HG03460 (cell line): ENCODE data around the gene TBC1D4.

Experiments used
- ATAC-seq: cut with Tn5 transposase; IDR thresholded peaks from one replicate; pipeline ENCODE4 v1.9.1; 2021; ENCODE audit not compliant: unreplicated experiment

The TBC1D4 gene, protein sequence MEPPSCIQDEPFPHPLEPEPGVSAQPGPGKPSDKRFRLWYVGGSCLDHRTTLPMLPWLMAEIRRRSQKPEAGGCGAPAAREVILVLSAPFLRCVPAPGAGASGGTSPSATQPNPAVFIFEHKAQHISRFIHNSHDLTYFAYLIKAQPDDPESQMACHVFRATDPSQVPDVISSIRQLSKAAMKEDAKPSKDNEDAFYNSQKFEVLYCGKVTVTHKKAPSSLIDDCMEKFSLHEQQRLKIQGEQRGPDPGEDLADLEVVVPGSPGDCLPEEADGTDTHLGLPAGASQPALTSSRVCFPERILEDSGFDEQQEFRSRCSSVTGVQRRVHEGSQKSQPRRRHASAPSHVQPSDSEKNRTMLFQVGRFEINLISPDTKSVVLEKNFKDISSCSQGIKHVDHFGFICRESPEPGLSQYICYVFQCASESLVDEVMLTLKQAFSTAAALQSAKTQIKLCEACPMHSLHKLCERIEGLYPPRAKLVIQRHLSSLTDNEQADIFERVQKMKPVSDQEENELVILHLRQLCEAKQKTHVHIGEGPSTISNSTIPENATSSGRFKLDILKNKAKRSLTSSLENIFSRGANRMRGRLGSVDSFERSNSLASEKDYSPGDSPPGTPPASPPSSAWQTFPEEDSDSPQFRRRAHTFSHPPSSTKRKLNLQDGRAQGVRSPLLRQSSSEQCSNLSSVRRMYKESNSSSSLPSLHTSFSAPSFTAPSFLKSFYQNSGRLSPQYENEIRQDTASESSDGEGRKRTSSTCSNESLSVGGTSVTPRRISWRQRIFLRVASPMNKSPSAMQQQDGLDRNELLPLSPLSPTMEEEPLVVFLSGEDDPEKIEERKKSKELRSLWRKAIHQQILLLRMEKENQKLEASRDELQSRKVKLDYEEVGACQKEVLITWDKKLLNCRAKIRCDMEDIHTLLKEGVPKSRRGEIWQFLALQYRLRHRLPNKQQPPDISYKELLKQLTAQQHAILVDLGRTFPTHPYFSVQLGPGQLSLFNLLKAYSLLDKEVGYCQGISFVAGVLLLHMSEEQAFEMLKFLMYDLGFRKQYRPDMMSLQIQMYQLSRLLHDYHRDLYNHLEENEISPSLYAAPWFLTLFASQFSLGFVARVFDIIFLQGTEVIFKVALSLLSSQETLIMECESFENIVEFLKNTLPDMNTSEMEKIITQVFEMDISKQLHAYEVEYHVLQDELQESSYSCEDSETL (N-terminal part only)

GRCh38 chr13:75482070-75482819, at the start of gene TBC1D4:
TBC1D4 (minus strand) TSS chr13:75482169; CDS start chr13:75481767, 402 bp downstream.
- peak; percentile 68 for ATAC-seq

- ATAC-seq, result no peak
These were observed 48.6 kb upstream of the TBC1D4 start for GRCh38 chr13:75530549-75530961.

GRCh38 chr13:75521956-75522355, 40.0 kb upstream of the TBC1D4 start:
- ATAC-seq, result no peak

DNA sequence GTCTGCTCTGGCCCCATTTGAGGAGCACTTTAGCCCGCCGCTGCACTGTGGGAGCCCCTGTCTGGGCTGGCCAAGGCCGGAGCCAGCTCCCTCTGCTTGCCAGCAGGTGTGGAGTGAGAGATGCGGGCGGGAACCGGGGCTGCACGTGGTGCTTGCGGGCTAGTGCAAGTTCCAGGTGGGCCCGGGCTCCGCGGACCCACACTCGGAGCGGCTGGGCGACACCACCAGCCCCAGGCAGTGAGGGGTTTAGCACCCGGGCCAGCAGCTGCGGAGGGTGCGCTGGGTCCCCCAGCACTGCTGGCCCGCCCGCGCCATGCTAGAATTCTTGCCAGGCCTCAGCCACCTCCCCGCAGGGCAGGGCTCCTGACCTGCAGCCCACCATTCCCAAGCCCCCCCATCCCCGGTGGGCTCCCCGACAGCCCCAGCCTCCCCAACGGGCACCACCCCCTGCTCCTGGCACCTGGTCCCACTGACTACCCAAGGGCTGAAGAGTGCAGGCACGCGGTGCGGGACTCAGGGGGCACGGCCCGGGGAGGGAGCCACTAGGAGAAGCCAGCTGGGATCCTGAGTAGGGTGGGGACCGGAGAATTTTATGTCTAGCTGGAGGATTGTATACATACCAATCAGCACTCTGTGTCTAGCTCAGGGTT, 36.6 kb upstream of the TBC1D4 start:
- ATAC-seq, result no peak

GRCh38 chr13:75514080-75514995, 32.4 kb upstream of the TBC1D4 start:
- no peak for ATAC-seq

DNA sequence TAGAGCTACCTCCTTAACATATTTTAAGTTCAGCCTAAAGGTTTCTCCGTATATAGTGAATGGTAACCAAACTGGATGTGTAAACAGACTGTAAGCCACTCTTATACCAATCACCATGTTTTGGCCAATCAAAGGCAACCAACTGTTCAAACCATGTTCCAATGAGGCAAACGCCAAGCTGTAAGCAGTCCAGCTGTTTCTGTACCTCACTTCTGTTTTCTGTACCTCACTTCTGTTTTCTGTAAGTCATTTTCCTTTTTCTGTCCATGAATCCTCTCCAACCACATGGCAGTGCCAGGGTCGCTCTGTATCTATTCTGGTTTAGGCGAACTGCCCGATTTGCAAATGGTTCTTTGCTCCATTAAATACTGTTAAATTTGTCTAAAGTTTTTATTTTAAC, 31.3 kb upstream of the TBC1D4 start:
- no peak for ATAC-seq

DNA sequence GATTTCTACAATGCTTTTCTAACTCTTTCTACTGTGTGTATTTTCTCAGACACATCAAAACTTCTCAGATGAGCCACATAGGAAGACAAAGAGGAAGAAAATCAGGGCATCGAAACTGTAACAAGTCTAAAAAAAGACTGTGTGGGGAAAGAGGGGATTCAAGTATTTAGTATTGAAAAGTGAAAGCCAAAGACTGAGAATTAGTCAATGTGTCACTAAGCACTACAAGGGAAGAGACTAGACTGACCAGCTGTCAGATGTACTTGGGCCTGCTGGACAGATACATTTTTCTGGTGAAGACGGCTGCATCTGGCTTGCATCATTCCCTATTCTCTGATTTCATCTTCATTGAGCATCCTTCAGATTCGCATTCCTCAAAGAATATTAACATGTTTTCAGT, 30.3 kb upstream of the TBC1D4 start:
- peak; percentile 91 for ATAC-seq

DNA sequence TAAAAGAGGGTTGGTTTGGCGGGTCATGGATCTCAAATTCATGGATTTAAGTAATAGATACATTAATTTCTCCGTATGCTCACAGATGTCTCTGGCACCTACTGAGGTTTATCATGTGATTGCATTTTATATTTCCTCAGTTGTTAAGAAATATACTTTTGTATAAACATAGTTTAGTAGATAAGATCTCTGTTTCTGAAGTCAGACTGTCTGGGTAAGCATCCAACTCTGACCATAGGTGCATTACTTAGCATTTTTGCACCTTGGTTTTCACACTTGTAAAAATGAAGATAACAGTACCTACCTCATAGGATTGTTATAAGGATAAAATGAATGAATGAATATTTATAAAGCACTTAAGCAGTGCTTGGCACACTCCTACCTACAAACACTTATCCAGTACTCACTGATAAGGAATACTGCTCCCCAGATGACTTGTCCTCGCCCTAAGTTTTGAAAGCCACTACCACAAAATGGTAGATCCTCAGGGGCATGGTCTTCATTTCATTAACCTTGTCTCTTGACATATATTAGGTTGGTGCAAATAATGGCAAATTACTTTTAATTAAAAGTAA, 29.2 kb upstream of the TBC1D4 start:
- no peak for ATAC-seq

- no peak for ATAC-seq
These were observed 26.1 kb upstream of the TBC1D4 start for GRCh38 chr13:75508002-75508548.

GRCh38 chr13:75507027-75508001, 25.3 kb upstream of the TBC1D4 start:
- no peak for ATAC-seq

DNA sequence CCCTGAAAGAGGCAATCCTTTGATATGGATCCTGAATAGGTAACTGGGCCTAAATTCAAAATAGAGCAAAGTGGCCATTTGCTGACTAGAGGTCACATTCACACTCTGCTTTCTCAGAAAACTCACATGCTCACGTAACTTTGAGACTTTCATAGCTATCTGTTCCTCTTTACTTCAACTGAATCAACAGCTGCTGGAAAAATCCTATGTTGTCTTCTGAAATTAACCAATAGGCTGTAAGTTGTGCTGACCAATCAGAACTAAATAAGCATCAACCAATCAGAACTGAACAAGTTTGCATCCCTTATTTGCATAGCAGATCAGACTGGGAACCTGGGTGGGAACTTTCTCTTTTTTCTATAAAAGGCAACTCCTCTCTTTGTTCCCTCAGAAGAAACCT, 24.0 kb upstream of the TBC1D4 start:
- ATAC-seq, result no peak

GRCh38 chr13:75505327-75505726, 23.4 kb upstream of the TBC1D4 start:
- no peak for ATAC-seq

DNA sequence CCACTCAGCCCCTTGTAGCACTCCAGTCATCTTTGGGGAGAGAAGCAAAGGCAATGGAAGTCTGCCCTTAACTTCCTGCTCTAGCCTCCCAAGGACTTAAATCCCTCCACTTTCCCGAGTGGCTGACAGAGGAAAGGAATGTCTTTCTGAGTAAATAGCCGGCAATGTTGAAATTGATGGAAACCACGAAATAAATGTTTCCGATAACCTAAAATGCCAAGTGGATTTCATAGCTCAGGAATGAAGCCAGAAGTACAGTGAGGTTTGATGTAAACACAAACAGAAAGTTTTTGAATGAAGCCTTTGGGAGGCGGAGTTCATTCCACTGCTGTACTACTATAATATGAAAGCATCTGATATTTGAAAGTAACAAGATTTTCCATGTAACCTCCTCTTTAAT, 14.0 kb upstream of the TBC1D4 start:
- no peak for ATAC-seq

DNA sequence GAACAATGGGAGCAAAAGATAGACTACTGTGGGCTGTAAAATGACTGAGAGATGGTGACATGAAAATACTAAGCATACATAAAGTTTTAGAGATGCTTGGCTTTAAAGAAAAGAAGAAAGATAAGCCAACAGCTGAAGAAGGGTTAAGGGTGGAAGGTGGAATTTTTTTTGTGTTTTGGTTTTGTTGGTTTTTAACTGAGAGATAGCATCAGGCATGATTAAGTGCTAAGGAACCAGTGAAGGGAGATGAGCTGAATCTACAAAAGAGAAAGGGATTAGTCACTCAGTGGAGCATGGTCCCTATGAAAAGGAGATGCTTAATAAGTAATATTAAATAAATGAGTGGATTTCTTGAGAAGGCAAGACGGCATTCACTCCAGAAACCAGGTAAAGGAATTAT, 12.5 kb upstream of the TBC1D4 start:
- ATAC-seq, result no peak

DNA sequence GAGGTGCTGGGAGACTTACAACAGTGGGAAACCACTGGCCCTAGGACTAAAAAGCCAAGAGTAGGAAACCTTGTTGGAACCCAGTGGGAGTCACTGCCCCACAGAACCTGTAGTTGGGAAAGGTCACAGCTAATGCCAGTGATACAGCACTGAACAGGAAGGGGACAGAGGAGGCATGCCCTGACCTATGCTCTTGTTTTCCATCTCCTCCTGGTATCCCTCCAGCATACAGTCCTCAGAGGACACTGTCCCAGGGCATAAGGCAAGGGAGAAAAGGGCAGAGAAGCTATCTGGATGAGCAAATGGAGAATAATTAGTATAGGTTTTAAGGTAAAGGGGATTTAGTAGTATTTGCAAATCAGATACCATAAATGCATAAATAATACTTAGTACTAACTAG, 11.2 kb upstream of the TBC1D4 start:
- ATAC-seq, result no peak

DNA sequence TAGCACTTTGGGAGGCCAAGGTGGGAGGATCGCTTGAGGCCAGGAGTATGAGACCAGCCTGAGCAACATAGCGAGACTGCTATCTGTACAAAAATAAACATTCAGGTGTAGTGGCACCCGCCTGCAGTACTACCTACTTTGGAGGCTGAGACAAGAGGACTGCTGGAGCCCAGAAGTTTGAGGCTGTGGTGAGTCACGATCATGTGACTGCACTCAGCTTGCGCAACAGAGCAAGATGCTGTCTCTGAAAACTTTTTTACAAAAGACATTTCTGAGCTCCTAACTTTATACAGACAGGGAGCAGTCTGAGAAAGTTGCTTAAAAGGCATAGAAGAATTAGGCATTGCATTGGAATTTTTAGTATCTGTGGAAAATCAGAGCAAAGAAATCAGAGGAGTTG, 10.4 kb upstream of the TBC1D4 start:
- no peak for ATAC-seq

DNA sequence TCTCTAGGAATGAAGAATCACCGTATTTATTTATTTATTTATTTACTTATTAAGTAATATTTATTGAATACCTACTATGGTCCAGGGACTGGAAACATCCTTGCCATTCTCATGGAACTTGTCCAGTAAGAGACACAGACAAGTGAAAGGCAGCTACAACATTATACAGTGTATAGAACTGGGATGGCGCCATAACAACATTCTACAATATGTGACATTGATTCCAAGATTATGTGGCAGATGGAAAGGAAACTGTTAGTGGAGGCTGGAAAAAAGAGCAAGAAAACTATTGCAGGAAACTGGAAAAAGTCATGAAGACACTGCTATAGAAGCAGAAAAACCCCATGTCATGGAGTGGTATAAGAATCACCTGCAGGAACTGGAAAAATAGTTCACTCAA, 9.4 kb upstream of the TBC1D4 start:
- no peak for ATAC-seq
